Measurements from ENCODE around the gene EMILIN1. TPM values are rescaled to one million over a fixed set of nuclear protein-coding genes. Genes with fewer than 3 reads are reported as not detected.
A peak's percentile ranks its signal among the peaks of the same experiment; 100 is the strongest.

Gene EMILIN1
- total RNA-seq, 2 experiments from 2014 or later, result 0.61 to 0.63 TPM

- TF ChIP-seq, protein P1, sequence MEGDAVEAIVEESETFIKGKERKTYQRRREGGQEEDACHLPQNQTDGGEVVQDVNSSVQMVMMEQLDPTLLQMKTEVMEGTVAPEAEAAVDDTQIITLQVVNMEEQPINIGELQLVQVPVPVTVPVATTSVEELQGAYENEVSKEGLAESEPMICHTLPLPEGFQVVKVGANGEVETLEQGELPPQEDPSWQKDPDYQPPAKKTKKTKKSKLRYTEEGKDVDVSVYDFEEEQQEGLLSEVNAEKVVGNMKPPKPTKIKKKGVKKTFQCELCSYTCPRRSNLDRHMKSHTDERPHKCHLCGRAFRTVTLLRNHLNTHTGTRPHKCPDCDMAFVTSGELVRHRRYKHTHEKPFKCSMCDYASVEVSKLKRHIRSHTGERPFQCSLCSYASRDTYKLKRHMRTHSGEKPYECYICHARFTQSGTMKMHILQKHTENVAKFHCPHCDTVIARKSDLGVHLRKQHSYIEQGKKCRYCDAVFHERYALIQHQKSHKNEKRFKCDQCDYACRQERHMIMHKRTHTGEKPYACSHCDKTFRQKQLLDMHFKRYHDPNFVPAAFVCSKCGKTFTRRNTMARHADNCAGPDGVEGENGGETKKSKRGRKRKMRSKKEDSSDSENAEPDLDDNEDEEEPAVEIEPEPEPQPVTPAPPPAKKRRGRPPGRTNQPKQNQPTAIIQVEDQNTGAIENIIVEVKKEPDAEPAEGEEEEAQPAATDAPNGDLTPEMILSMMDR (IDR thresholded peaks at IDR 0.05), result no peak
- POLR2A ChIA-PET, result interaction anchor here (3.8 kb wide), 1 partner anchor 11 kb away, joined by 28 read pairs; the partner anchor contains the start of gene PREB
- H3K27ac Mint-ChIP-seq, result no peak overlapping the region
- no peaks in the 10 kb centered on the region for H3K36me3 Mint-ChIP-seq (ENCODE audit: low read depth)
- peaks cover 22% of the 10 kb centered on the region for H3K27me3 Mint-ChIP-seq
- intact Hi-C loops (cut with micrococcal nuclease), result no loop called here
- H3K4me1 Mint-ChIP-seq (ENCODE audit: low read depth), result peaks cover 18% of the 10 kb centered on the region
- CTCF ChIA-PET, result no interaction called here
- DNase-seq (no peak), ATAC-seq (no peak)
- H3K4me3 Mint-ChIP-seq, result no peak overlapping the region
- H3K9me3 Mint-ChIP-seq, result no peaks in the 10 kb centered on the region
Measured at GRCh38 chr2:27121906-27122305, 43.5 kb downstream of the EMILIN1 start.

DNA sequence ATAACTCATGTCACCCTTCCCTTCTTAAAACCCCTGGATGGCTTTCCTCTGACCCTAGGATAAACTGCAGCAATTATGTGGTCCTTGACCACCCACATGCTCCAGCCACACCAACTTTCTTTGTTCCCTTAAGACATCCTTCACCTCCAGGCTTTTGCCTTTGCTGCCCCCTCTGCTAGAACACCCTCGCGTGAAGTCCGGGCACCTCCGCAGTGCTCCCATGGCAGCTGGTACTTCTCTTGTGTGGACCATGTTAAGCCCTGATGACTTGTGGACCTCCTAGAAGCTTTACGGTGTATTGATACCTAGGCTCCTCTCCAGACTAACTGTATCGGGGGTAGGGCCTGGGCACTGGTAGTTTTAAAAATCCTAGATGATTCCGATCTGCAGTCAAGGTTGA is 44.4 kb downstream of the EMILIN1 start:
- POLR2A ChIA-PET, result interaction anchor here (0.8 to 3.8 kb wide), 2 partner anchors 10 to 89 kb away, joined by 5 to 28 read pairs; partner anchors contain the start of genes ATRAID, PREB and SLC5A6
- Mint-ChIP-seq H3K27me3 (peaks cover 17% of the 10 kb centered on the region), H3K36me3 (ENCODE audit: low read depth) (no peaks in the 10 kb centered on the region), H3K9me3 (no peaks in the 10 kb centered on the region), H3K27ac (no peak overlapping the region), H3K4me3 (peak overlapping the region; percentile 73), H3K4me1 (ENCODE audit: low read depth) (peaks cover 18% of the 10 kb centered on the region)
- no peak for ATAC-seq
- CTCF ChIA-PET, result interaction anchor here (1.1 to 2.3 kb wide), 4 partner anchors 68 to 277 kb away, joined by 3 to 8 read pairs (median 5); partner anchors contain the start of genes ATRAID and SLC5A6
- intact Hi-C loops (cut with micrococcal nuclease), result no loop called here
- TF ChIP-seq, protein P1 (IDR thresholded peaks at IDR 0.05), result no peak
- no peak for DNase-seq

GRCh38 chr2:27123302-27124150 is 45.1 kb downstream of the EMILIN1 start, which contains the start of gene ABHD1:
ABHD1 (plus strand) TSS chr2:27123815; CDS start chr2:27123949, 134 bp downstream.
- DNase-seq (peak; percentile 58), ATAC-seq (peak; percentile 79)
- H3K4me3 Mint-ChIP-seq, result peak within 1 kb of the TSS; percentile 73
- H3K27ac Mint-ChIP-seq, result peak within 1 kb of the TSS; percentile 72
- POLR2A ChIA-PET, result interaction anchor here (0.6 to 3.8 kb wide), 5 partner anchors 10 to 88 kb away, joined by 3 to 28 read pairs (median 3); partner anchors contain the start of genes ATRAID, PREB and SLC5A6
- CTCF ChIA-PET, result interaction anchor here (0.8 to 2.3 kb wide), 9 partner anchors 9 to 277 kb away, joined by 3 to 10 read pairs (median 5); partner anchors contain the start of genes ATRAID and SLC5A6
- peaks cover 14% of the 10 kb centered on the region for H3K4me1 Mint-ChIP-seq (ENCODE audit: low read depth)
- H3K9me3 Mint-ChIP-seq, result no peaks in the 10 kb centered on the region
- TF ChIP-seq, protein P1 (IDR thresholded peaks at IDR 0.05), result no peak
- no peaks in the 10 kb centered on the region for H3K36me3 Mint-ChIP-seq (ENCODE audit: low read depth)
- intact Hi-C loops (cut with micrococcal nuclease), result no loop called here
- H3K27me3 Mint-ChIP-seq, result peaks cover 12% of the 10 kb centered on the region

GRCh38 chr2:27125104-27125503 is 46.7 kb downstream of the EMILIN1 start:
- no peak for ATAC-seq
- TF ChIP-seq, protein P1 (IDR thresholded peaks at IDR 0.05), result no peak
- no peak for DNase-seq
- H3K36me3 Mint-ChIP-seq (ENCODE audit: low read depth), result peaks cover 5% of the 10 kb centered on the region
- intact Hi-C loops (cut with micrococcal nuclease), result no loop called here
- H3K27ac Mint-ChIP-seq, result no peak overlapping the region
- ChIA-PET POLR2A (interaction anchor here (1.6 to 3.8 kb wide), 2 partner anchors 8 to 28 kb away, joined by 3 to 28 read pairs; partner anchors contain the start of gene PREB), CTCF (interaction anchor here (1.4 to 2.2 kb wide), 4 partner anchors 8 to 155 kb away, joined by 5 to 10 read pairs (median 7); no protein-coding TSS in a partner anchor)
- no peaks in the 10 kb centered on the region for H3K9me3 Mint-ChIP-seq
- peaks cover 1% of the 10 kb centered on the region for H3K27me3 Mint-ChIP-seq
- no peak overlapping the region for H3K4me3 Mint-ChIP-seq
- H3K4me1 Mint-ChIP-seq (ENCODE audit: low read depth), result peaks cover 9% of the 10 kb centered on the region

Measured in activated CD8-positive, alpha-beta T cell treated with anti-CD3 and anti-CD28 coated beads for 36 hours (primary cell).